Naive thymus-derived CD4-positive, alpha-beta T cell (primary cell): ENCODE data around the gene NTHL1. TPM values are rescaled to one million over a fixed set of nuclear protein-coding genes. Genes with fewer than 3 reads are reported as not detected.
A peak's percentile ranks its signal among the peaks of the same experiment; 100 is the strongest.

Source experiments
- ATAC-seq: fragments of 150-1000 bp; cut with Tn5 transposase; 2 replicates; pipeline ENCODE4 v1.10.0; 2021; ENCODE audit warnings: mild to moderate bottlenecking, moderate library complexity
- CTCF ChIA-PET: fragments of 350-600 bp; sonication (Branson Sonifier 250); formaldehyde crosslinking; loops from one replicate; lab custom pipeline; 2021; ENCODE audit warnings: antibody characterized with exemption; lab: Charles Lee
- POLR2A ChIA-PET: fragments of 350-600 bp; sonication (Branson Sonifier 250); formaldehyde crosslinking; loops from one replicate; lab custom pipeline; 2021; ENCODE audit warnings: antibody characterized with exemption, inconsistent platforms; lab: Charles Lee
- DNase-seq, 9 donors: peaks; one replicate each; pipeline versions ENCODE4 v3.0.0 to v3.0.0-alpha.2; 2020 to 2022; ENCODE audit warnings: mixed read lengths in 1 of 9
- H3K27ac ChIP-seq: one replicate; pipeline ENCODE4 v1.7.0; 2013; ENCODE audit warnings: mild to moderate bottlenecking, low read depth, low read length, moderate library complexity
- H3K27me3 ChIP-seq, 2 donors: one replicate each; pipeline ENCODE4 v1.7.0; 2013; ENCODE audit warnings: low read length in 2 of 2, mild to moderate bottlenecking in 2 of 2, moderate library complexity in 2 of 2; ENCODE audit not compliant: control insufficient read depth in 2 of 2, insufficient read depth in 2 of 2
- H3K36me3 ChIP-seq, 3 experiments: 1 replicate in 2 of 3; 2 replicates in 1 of 3; pipeline ENCODE4 v1.7.0; 2013; ENCODE audit warnings: low read length in 3 of 3, mild to moderate bottlenecking in 3 of 3, moderate library complexity in 1 of 3; ENCODE audit not compliant: insufficient read depth in 3 of 3, control insufficient read depth in 2 of 3
- H3K4me1 ChIP-seq, 2 donors: one replicate each; pipeline ENCODE4 v1.7.0; 2013; ENCODE audit warnings: low read length in 2 of 2, mild to moderate bottlenecking in 2 of 2, moderate library complexity in 1 of 2; ENCODE audit not compliant: control insufficient read depth in 2 of 2, insufficient read depth in 2 of 2
- H3K4me3 ChIP-seq: 2 replicates; pipeline ENCODE4 v1.7.0; 2013; ENCODE audit warnings: mild to moderate bottlenecking, low read length
- H3K9me3 ChIP-seq, 3 experiments: 1 replicate in 2 of 3; 2 replicates in 1 of 3; pipeline ENCODE4 v1.7.0; 2013; ENCODE audit warnings: low read length in 3 of 3; ENCODE audit not compliant: control insufficient read depth in 2 of 3
- H3K27ac Mint-ChIP-seq, 9 donors: one replicate each; pipeline ENCODE4 v1.8.0; 2020 to 2022; ENCODE audit warnings: mixed read lengths in 9 of 9, mild to moderate bottlenecking in 8 of 9, moderate library complexity in 5 of 9, inconsistent platforms in 2 of 9
- H3K27me3 Mint-ChIP-seq, 5 donors: one replicate each; pipeline ENCODE4 v1.8.0; 2021 to 2022; ENCODE audit warnings: mixed read lengths in 5 of 5, mild to moderate bottlenecking in 1 of 5
- H3K36me3 Mint-ChIP-seq, 5 donors: one replicate each; pipeline ENCODE4 v1.8.0; 2020 to 2022; ENCODE audit warnings: mixed read lengths in 5 of 5, mild to moderate bottlenecking in 3 of 5, inconsistent platforms in 1 of 5
- H3K4me1 Mint-ChIP-seq, 7 donors: one replicate each; pipeline ENCODE4 v1.8.0; 2020 to 2022; ENCODE audit warnings: mixed read lengths in 7 of 7, mild to moderate bottlenecking in 3 of 7, inconsistent platforms in 1 of 7
- H3K4me3 Mint-ChIP-seq, 10 donors: one replicate each; pipeline ENCODE4 v1.8.0; 2020 to 2022; ENCODE audit warnings: mild to moderate bottlenecking in 10 of 10, mixed read lengths in 10 of 10, moderate library complexity in 6 of 10, inconsistent platforms in 2 of 10
- H3K9me3 Mint-ChIP-seq, 11 donors: one replicate each; pipeline ENCODE4 v1.8.0; 2020 to 2022; ENCODE audit warnings: mixed read lengths in 11 of 11, mild to moderate bottlenecking in 4 of 11, inconsistent platforms in 1 of 11, moderate library complexity in 1 of 11
- intact Hi-C, 2 donors: fragments of 100-400 bp; cut with micrococcal nuclease; formaldehyde crosslinking; loops; one replicate each; pipeline ENCODE4 v1.15.1; 2023
- polyA plus RNA-seq, 2 donors: library from polyadenylated mRNA; unstranded; fragments of 300-500 nt; fragmentation: Illumina TruSeq; gene quantifications; one replicate each; pipeline ENCODE4 v1.2.3, GENCODE V29; 2021
- total RNA-seq, 6 experiments: library from RNA in 5 of 6; stranded (reverse) in 5 of 6; gene quantifications; 1 replicate in 5 of 6; 2 replicates in 1 of 6; pipeline ENCODE4 v1.2.3 and lab custom pipeline; 2021 to 2026

Gene NTHL1
- total and polyA plus RNA-seq, 7 experiments from 2014 or later, result 4.4 to 27.0 (median 9.4) TPM

DNA sequence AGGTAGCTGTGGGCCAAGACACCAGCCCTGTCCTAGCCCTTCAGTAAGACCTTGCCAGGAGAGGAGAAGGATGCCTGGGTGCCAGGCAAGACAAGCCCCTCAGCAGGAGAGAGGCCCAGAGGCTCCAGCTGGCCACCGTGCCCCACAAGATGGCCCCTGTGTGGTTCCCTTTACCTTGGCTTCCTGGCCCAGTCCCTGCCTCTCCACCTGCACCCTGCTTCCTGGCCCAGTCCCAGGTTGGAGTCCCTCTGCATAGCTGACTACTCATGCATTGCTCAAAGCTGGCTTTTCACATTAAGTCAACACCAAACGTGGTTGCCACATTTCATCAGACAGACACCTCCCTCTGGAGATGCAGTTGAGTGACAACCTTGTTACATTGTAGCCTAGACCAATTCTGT is 53.9 kb downstream of the NTHL1 start:
- Histone ChIP-seq H3K27me3 (peaks cover 0 to 3% of the 10 kb centered on the region in 2 donors), H3K9me3 (no peaks in the 10 kb centered on the region), H3K27ac (peak overlapping the region; percentile 33), H3K4me1 (peaks cover 15 to 16% of the 10 kb centered on the region in 2 donors), H3K4me3 (no peak overlapping the region), H3K36me3 (peaks cover 0 to 20% (median 0%) of the 10 kb centered on the region in 3 experiments)
- ChIA-PET CTCF (interaction anchor here (0.5 kb wide), 1 partner anchor 889 kb away, joined by 3 read pairs; no protein-coding TSS in a partner anchor), POLR2A (interaction anchor here (1.2 to 3.7 kb wide), 7 partner anchors 8 to 162 kb away, joined by 3 to 30 read pairs (median 8); partner anchors contain the start of genes GFER, NDUFB10, RNF151 and RPS2)
- no peak for DNase-seq
- Mint-ChIP-seq H3K27ac (peak overlapping the region in 8 of 9 donors; percentile 37 to 90 (median 68)), H3K4me3 (peak overlapping the region in 6 of 10 donors; percentile 4 to 70 (median 27)), H3K9me3 (no peaks in the 10 kb centered on the region), H3K36me3 (peaks cover 0 to 9% (median 6%) of the 10 kb centered on the region in 5 donors), H3K27me3 (peaks cover 4 to 7% (median 6%) of the 10 kb centered on the region in 5 donors), H3K4me1 (peaks cover 3 to 30% (median 22%) of the 10 kb centered on the region in 7 donors)
- no peak for ATAC-seq
- intact Hi-C loops, result loop anchor here in 1 of 2 donors (10.0 kb wide), 1 partner anchor 231 kb away; the partner anchor contains the start of gene E4F1

DNA sequence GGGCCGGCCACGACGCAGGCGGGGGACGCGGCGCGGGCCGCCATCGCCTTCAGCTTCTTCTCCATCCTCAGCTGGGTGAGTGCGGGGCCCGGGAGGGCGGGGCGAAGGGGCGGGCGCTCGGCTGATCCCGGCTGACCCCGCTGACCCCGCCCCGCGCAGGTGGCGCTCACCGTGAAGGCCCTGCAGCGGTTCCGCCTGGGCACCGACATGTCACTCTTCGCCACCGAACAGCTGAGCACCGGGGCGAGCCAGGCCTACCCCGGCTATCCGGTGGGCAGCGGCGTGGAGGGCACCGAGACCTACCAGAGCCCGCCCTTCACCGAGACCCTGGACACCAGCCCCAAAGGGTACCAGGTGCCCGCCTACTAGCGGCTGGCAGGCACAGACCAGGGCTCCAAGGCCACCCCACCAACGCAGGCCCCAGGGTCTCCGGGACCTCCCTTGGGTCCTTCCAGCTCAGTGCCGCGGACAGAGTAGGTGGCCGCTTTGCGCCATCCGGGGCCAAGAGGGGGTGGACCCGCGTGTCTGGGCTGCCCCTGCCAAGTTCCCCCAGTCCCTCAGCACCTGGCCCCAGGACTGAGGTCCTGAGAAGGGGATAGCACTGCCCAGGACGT is 54.8 kb downstream of the NTHL1 start:
- ChIA-PET CTCF (interaction anchor here (1.0 kb wide), 1 partner anchor 163 kb away, joined by 3 read pairs; the partner anchor contains the start of gene TRAF7), POLR2A (interaction anchor here (0.7 to 3.7 kb wide), 10 partner anchors 9 to 163 kb away, joined by 3 to 39 read pairs (median 7); partner anchors contain the start of genes GFER, NDUFB10, NOXO1 and RNF151)
- H3K9me3 ChIP-seq, result no peaks in the 10 kb centered on the region
- peaks cover 15 to 16% of the 10 kb centered on the region in 2 donors for H3K4me1 ChIP-seq
- Mint-ChIP-seq H3K4me1 (peaks cover 5 to 33% (median 22%) of the 10 kb centered on the region in 7 donors), H3K27me3 (peaks cover 8 to 12% (median 10%) of the 10 kb centered on the region in 5 donors), H3K9me3 (no peaks in the 10 kb centered on the region), H3K4me3 (no peak overlapping the region), H3K36me3 (peaks cover 0 to 5% (median 4%) of the 10 kb centered on the region in 5 donors), H3K27ac (peak overlapping the region in 1 of 9 donors; percentile 58)
- peaks cover 0 to 11% (median 0%) of the 10 kb centered on the region in 3 experiments for H3K36me3 ChIP-seq
- intact Hi-C loops, result loop anchor here (1.0 to 10.0 kb wide), 7 partner anchors 9 to 232 kb away; partner anchors contain the start of genes GFER (in 2 of the 2), MSRB1 (in 2 of the 2), ZNF598 (in 2 of the 2) and E4F1 (in 1 of the 2)
- H3K4me3 ChIP-seq, result no peak overlapping the region
- peaks cover 0 to 3% of the 10 kb centered on the region in 2 donors for H3K27me3 ChIP-seq
- ATAC-seq (no peak), DNase-seq (no peak)
- peak overlapping the region; percentile 33 for H3K27ac ChIP-seq

DNA sequence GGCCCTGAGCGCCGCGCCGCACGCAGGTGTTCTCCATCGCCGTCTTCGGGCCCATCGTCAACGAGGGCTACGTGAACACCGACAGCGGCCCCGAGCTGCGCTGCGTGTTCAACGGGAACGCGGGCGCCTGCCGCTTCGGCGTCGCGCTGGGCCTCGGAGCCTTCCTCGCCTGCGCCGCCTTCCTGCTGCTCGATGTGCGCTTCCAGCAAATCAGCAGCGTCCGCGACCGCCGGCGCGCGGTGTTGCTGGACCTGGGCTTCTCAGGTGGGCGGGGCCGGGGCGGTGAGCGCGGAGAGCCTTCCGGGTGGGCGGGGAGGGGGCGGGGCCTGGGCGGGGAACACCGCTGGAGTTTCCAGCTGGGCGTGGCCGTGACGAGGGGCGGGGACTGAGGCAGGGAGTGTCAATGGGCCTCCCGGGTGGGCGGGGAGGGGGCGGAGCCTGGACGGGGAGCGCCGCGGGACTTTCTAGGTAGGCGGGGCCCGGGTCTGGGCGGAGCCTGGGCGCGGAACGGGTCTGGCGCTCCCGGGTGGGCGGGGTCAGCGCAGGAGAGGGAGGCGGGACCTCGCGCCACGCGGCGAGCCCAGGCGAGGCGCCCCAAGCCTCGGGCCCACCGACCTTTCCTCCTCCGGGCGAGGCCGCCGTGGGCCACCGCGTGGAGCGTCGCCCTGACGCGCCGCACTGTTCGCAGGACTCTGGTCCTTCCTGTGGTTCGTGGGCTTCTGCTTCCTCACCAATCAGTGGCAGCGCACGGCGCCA is 55.5 kb downstream of the NTHL1 start:
- Histone ChIP-seq H3K36me3 (peaks cover 0 to 6% (median 0%) of the 10 kb centered on the region in 3 experiments), H3K27ac (peak overlapping the region; percentile 54), H3K27me3 (peaks cover 0 to 3% of the 10 kb centered on the region in 2 donors), H3K9me3 (no peaks in the 10 kb centered on the region), H3K4me1 (peaks cover 15 to 16% of the 10 kb centered on the region in 2 donors), H3K4me3 (peak overlapping the region; percentile 39)
- Mint-ChIP-seq H3K9me3 (no peaks in the 10 kb centered on the region), H3K36me3 (peaks cover 0 to 5% (median under 1%) of the 10 kb centered on the region in 5 donors), H3K4me3 (peak overlapping the region in 9 of 10 donors; percentile 45 to 82 (median 75)), H3K27me3 (peaks cover 8 to 14% (median 10%) of the 10 kb centered on the region in 5 donors), H3K4me1 (peaks cover 5 to 33% (median 22%) of the 10 kb centered on the region in 7 donors), H3K27ac (peak overlapping the region in 7 of 9 donors; percentile 22 to 82 (median 62))
- ATAC-seq (peak; percentile 95), DNase-seq (peak; percentile 85 to 98 (median 92))
- intact Hi-C loops, result loop anchor here (1.0 to 10.0 kb wide), 8 partner anchors 8 to 233 kb away; partner anchors contain the start of genes GFER (in 2 of the 2), MSRB1 (in 2 of the 2), ZNF598 (in 2 of the 2) and E4F1 (in 1 of the 2)
- CTCF ChIA-PET, result interaction anchor here (1.0 kb wide), 1 partner anchor 163 kb away, joined by 3 read pairs; the partner anchor contains the start of gene TRAF7
- POLR2A ChIA-PET, result interaction anchor here (0.7 to 3.7 kb wide), 10 partner anchors 8 to 164 kb away, joined by 3 to 39 read pairs (median 5); partner anchors contain the start of genes GFER, NDUFB10, NOXO1 and RNF151

DNA sequence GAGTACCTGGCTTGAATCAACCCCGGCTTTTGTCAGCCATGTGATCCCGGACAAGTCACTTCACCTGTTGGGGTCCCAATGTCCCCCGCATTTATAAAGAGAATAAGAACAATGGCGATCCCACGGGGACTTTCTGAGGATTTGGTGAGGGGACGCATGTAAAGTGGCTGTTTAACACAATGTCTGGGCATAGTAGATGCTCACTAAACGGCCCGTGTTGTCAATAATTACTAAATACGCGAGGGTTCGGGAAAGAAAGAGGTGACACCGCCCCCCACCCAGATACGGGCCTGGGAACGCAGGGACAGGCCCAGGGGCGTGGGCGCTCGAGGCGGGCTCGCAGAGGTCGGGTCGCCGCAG is 56.1 kb downstream of the NTHL1 start:
- intact Hi-C loops, result loop anchor here (2.0 to 10.0 kb wide), 2 partner anchors 27 to 233 kb away; partner anchors contain the start of genes E4F1 (in 1 of the 2) and RPS2 (in 1 of the 2)
- Mint-ChIP-seq H3K27ac (peak overlapping the region in 6 of 9 donors; percentile 62 to 82 (median 72)), H3K27me3 (peaks cover 8 to 14% (median 12%) of the 10 kb centered on the region in 5 donors), H3K4me1 (peaks cover 5 to 33% (median 22%) of the 10 kb centered on the region in 7 donors), H3K9me3 (no peaks in the 10 kb centered on the region), H3K36me3 (peaks cover 0 to 5% (median 2%) of the 10 kb centered on the region in 5 donors), H3K4me3 (peak overlapping the region; percentile 68 to 83 (median 77))
- peak overlapping the region; percentile 54 for H3K27ac ChIP-seq
- ChIA-PET POLR2A (interaction anchor here (1.0 to 3.7 kb wide), 11 partner anchors 9 to 691 kb away, joined by 3 to 39 read pairs (median 4); partner anchors contain the start of genes KCTD5, NDUFB10, NOXO1 and RNF151), CTCF (no interaction called here)
- H3K4me3 ChIP-seq, result peak overlapping the region; percentile 39
- ATAC-seq (no peak), DNase-seq (no peak)
- H3K36me3 ChIP-seq, result peaks cover 0 to 4% (median 0%) of the 10 kb centered on the region in 3 experiments
- H3K27me3 ChIP-seq, result peaks cover 0 to 3% of the 10 kb centered on the region in 2 donors
- H3K4me1 ChIP-seq, result peaks cover 15 to 16% of the 10 kb centered on the region in 2 donors
- no peaks in the 10 kb centered on the region for H3K9me3 ChIP-seq

DNA sequence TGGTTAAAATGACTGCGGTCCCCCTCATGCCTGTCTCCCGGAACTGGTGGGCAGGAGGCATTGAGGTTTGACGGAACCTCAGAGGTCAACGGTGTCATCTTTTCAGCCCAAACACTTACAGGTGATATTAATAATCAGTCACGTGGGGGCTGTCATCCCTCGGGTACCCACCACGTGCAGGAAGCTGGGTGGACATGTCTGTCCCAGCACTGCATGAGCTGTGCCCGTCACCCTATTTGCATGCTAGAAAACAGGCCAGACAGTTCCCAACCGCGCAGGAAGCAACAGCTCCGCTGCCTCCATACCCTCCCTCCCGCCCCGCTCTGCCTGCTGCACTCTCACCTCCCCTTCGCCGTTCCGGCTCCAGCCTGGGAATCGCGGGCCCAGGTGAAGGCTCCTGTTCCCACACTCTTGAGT is 56.5 kb downstream of the NTHL1 start:
- Mint-ChIP-seq H3K36me3 (peaks cover 0 to 8% (median 4%) of the 10 kb centered on the region in 5 donors), H3K27ac (peak overlapping the region in 6 of 9 donors; percentile 59 to 82 (median 68)), H3K9me3 (no peaks in the 10 kb centered on the region), H3K27me3 (peaks cover 8 to 17% (median 12%) of the 10 kb centered on the region in 5 donors), H3K4me3 (peak overlapping the region; percentile 68 to 83 (median 77)), H3K4me1 (peaks cover 5 to 33% (median 22%) of the 10 kb centered on the region in 7 donors)
- CTCF ChIA-PET, result no interaction called here
- H3K27ac ChIP-seq, result no peak overlapping the region
- peaks cover 0 to 3% of the 10 kb centered on the region in 2 donors for H3K27me3 ChIP-seq
- POLR2A ChIA-PET, result interaction anchor here (0.6 to 3.7 kb wide), 14 partner anchors 9 to 1242 kb away, joined by 3 to 39 read pairs (median 4); partner anchors contain the start of genes KCTD5, NDUFB10, NOXO1 and PGP
- H3K4me3 ChIP-seq, result peak overlapping the region; percentile 39
- peaks cover 15 to 16% of the 10 kb centered on the region in 2 donors for H3K4me1 ChIP-seq
- intact Hi-C loops, result loop anchor here (2.0 to 10.0 kb wide), 2 partner anchors 26 to 234 kb away; partner anchors contain the start of genes E4F1 (in 1 of the 2) and RPS2 (in 1 of the 2)
- ATAC-seq (peak; percentile 16), DNase-seq (peak in 4 of 9 donors; percentile 36 to 55 (median 42))
- H3K36me3 ChIP-seq, result peaks cover 0 to 8% (median 0%) of the 10 kb centered on the region in 3 experiments
- no peaks in the 10 kb centered on the region for H3K9me3 ChIP-seq
